Right lung (tissue), 5 donors: ENCODE data around the gene ATP1B1. TPM values are rescaled to one million over a fixed set of nuclear protein-coding genes. Genes with fewer than 3 reads are reported as not detected.
"Not testable (repeated sequence)": the region's sequence is repeated elsewhere in the genome, so short reads cannot be mapped to it uniquely, and the experiment has no call there.

Experiments used
- DNase-seq, 2 donors: peaks; one replicate each; pipeline ENCODE4 v3.0.0-alpha.2; 2013
- polyA plus RNA-seq, 5 donors: library from polyadenylated mRNA; unstranded; fragments of 120-200 nt; gene quantifications; one replicate each; pipeline versions ENCODE4 v1.2.1 to v1.2.3, GENCODE V29; 2013; ENCODE audit warnings: inconsistent platforms in 1 of 5, low replicate concordance in 1 of 5; ENCODE audit not compliant: insufficient read length in 5 of 5, insufficient read depth in 1 of 5

ATP1B1 gene
- polyA plus RNA-seq, 5 donors: 135 to 172 (median 146) TPM

- no peak for DNase-seq
Observed at GRCh38 chr1:169138866-169139670, 32.6 kb downstream of the ATP1B1 start.

GRCh38 chr1:169141356-169141755 is 34.9 kb downstream of the ATP1B1 start:
- no peak for DNase-seq

GRCh38 chr1:169142129-169142528 is 35.6 kb downstream of the ATP1B1 start:
- DNase-seq: no peak

GRCh38 chr1:169143346-169143745 is 36.9 kb downstream of the ATP1B1 start:
- DNase-seq: no peak

GRCh38 chr1:169143984-169144383 is 37.5 kb downstream of the ATP1B1 start:
- DNase-seq: no peak

GRCh38 chr1:169144941-169145626 is 38.6 kb downstream of the ATP1B1 start:
- no peak for DNase-seq

- DNase-seq: no peak
Observed at GRCh38 chr1:169146576-169147214, 40.2 kb downstream of the ATP1B1 start.

GRCh38 chr1:169148472-169149252 is 42.2 kb downstream of the ATP1B1 start:
- no peak for DNase-seq

- no peak for DNase-seq
Observed at GRCh38 chr1:169149555-169150286, 43.2 kb downstream of the ATP1B1 start.

GRCh38 chr1:169150641-169151337 is 44.3 kb downstream of the ATP1B1 start:
- DNase-seq: no peak

- DNase-seq: no peak
Observed at GRCh38 chr1:169151338-169151837, 44.9 kb downstream of the ATP1B1 start.

- DNase-seq: no peak
Observed at GRCh38 chr1:169155675-169156074, 49.2 kb downstream of the ATP1B1 start.

- DNase-seq: no peak
Observed at GRCh38 chr1:169156580-169156979, 50.1 kb downstream of the ATP1B1 start.

- no peak for DNase-seq
Observed at GRCh38 chr1:169160845-169161495, 54.5 kb downstream of the ATP1B1 start.

GRCh38 chr1:169161496-169162194 is 55.2 kb downstream of the ATP1B1 start:
- no peak for DNase-seq

GRCh38 chr1:169163059-169163458 is 56.6 kb downstream of the ATP1B1 start:
- no peak for DNase-seq

GRCh38 chr1:169175461-169175860 is 69.0 kb downstream of the ATP1B1 start:
- no peak for DNase-seq

- DNase-seq: not testable (repeated sequence)
Observed at GRCh38 chr1:169179431-169179830, 72.9 kb downstream of the ATP1B1 start.

GRCh38 chr1:169180174-169180573 is 73.7 kb downstream of the ATP1B1 start:
- DNase-seq: no peak
